ENCODE data around the gene CALN1.
"Not testable (repeated sequence)": the region's sequence is repeated elsewhere in the genome, so short reads cannot be mapped to it uniquely, and the experiment has no call there.

Gene CALN1

GRCh38 chr7:72408966-72409637 is 3.0 kb downstream of the CALN1 start:
- DNase-seq (ENCODE audit: low read depth) = no peak

- no peak for DNase-seq (ENCODE audit: low read depth)
These were observed 5.2 kb downstream of the CALN1 start for GRCh38 chr7:72406820-72407403.

- no peak for DNase-seq (ENCODE audit: low read depth)
These were observed 6.3 kb downstream of the CALN1 start for GRCh38 chr7:72405871-72406270.

- DNase-seq (ENCODE audit: low read depth) = no peak
These were observed 6.7 kb downstream of the CALN1 start for GRCh38 chr7:72405418-72405817.

GRCh38 chr7:72404743-72405142 is 7.4 kb downstream of the CALN1 start:
- no peak for DNase-seq (ENCODE audit: low read depth)

DNA sequence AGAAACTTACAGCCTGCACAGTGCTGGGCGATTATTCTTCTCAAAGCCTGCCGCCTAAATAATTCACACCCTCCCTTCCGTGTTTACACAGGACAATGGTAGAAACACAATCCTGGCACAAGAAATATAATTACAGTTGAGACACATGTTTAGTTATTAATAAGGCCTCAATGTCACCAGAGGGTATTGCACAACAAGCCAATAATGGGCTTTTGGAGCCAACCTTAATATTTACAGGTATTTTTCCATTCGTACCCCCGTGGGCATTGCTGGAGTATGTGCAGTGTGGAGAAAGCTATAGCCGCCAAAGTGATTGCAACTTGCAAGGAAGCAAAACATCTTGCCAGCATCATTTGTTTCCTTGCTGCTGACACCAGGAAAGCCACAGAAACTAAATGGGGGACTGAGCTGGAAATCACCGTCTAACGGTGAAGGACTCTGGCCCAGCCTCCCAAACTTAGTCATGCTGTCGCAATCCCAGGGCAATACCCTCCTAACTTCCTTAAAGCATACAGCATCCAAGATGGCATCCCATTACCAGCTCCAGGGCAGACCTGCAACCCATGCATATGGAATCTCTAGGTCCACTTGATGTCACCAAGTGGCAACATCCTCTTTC is 8.6 kb downstream of the CALN1 start:
- no peak for DNase-seq (ENCODE audit: low read depth)

DNA sequence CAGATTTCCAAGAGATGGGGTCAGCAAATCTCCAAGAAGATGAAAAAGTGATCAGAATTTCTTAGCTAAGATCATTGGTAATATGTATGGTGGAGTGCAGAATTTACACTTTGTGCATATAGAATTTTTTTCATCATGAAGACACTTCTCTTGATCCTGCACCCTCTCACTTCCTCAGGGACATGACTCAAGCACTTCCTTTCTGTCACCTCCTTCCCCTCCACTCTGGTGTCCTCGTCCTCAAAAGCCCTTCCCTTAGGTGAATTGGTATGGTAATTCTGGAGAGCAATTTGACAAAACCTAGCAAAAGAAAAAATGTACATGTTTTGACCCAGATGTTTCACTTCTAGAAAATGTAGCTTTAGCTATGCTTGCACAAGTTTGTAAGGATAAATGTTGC is 18.1 kb downstream of the CALN1 start:
- DNase-seq (ENCODE audit: low read depth) = no peak

GRCh38 chr7:72391821-72392377 is 20.2 kb downstream of the CALN1 start:
- DNase-seq (ENCODE audit: low read depth) = no peak

- no peak for DNase-seq (ENCODE audit: low read depth)
These were observed 26.0 kb downstream of the CALN1 start for GRCh38 chr7:72386118-72386517.

DNA sequence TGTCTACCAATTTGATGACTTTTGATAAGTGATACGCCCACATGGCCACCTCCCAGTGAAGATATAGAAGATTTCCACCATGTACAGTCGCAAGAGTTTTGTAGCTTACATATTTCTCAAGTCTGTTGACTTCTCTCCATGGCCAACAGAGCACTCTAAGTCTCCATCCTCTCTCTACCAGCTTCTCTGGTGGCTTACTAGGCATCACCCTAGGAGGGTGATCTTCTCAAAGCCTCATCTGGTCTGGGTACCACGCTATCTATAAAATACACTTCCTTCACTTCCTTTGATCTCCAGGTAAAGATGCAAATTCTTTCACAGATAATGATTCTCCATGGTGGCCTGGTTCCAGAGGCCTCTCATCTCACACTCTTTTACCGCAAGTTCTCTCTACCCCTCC is 49.9 kb downstream of the CALN1 start:
- no peak for DNase-seq (ENCODE audit: low read depth)

- no peak for DNase-seq (ENCODE audit: low read depth)
These were observed 66.9 kb downstream of the CALN1 start for GRCh38 chr7:72345208-72345727.

- DNase-seq (ENCODE audit: low read depth) = no peak
These were observed 68.1 kb downstream of the CALN1 start for GRCh38 chr7:72343991-72344390.

DNA sequence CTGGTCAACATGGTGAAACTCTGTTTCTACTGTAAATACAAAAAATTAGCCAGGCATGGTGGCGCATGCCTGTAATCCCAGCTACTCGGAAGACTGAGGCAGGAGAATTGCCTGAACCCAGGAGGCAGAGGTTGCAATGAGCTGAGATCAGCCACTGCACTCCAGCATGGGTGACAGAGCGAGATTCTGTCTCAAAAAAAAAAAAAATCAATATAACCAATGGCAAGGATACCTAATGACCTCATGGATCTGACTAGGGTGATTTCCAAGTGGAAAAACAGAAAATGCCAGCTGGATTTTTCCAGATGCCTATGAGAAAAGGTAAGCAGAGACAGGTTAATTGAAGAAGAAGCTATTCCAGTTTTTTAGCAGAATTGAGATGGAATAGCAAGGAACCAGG is 68.8 kb downstream of the CALN1 start:
- not testable (repeated sequence) for DNase-seq (ENCODE audit: low read depth)

- DNase-seq (ENCODE audit: low read depth) = no peak
These were observed 74.6 kb downstream of the CALN1 start for GRCh38 chr7:72337390-72338167.

DNA sequence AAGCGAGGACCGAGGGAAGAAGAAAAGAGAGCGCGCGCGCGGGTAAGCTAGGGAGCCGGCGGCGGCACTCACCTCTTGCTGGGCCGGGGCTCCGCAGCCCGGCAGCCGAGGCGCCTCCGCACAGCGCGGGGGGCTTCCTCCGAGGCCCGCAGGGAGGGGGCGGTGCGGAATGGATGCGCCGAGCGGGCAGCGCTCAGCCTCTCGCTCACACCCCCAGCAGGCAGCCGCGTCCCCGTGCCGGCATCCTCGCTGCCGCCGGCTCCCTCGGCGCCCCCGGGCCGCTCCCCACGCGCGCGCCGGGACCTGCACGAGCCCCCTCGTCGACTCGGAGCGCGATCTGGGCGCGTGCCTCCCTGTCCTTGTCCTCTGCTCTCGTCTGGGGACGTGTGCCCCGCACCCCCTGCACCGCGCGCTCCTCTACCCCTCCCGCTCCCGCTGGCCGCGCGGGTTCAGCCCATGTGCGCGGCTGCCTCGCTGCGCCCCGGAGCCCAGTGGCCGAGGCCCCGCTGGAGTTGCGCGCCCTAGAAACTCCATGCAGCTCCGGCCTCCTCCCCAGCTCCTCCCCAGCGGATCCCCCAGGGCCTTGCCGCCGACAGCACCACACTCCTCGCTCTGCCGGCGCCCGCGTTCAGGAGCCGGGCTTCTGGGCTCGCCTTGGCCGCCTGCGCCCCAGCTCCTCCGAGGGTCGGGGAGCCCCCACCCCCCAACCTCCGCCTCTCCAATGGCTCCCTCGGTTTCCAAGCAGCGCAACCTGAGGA is 75.3 kb downstream of the CALN1 start:
- DNase-seq (ENCODE audit: low read depth) = no peak

DNA sequence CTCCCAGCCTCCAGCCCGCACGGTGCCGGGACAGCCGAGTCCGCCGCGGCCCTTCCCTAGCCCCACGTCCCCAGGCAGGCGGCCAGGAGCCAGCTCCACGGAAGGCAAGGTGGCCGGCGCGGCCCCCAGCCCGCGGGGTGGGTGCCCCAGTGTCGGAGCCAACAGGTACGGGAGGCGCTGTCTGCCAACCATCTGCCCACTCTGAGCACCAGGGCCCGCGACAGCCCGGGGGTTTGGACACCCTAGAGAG is 75.8 kb downstream of the CALN1 start:
- DNase-seq (ENCODE audit: low read depth) = no peak

DNA sequence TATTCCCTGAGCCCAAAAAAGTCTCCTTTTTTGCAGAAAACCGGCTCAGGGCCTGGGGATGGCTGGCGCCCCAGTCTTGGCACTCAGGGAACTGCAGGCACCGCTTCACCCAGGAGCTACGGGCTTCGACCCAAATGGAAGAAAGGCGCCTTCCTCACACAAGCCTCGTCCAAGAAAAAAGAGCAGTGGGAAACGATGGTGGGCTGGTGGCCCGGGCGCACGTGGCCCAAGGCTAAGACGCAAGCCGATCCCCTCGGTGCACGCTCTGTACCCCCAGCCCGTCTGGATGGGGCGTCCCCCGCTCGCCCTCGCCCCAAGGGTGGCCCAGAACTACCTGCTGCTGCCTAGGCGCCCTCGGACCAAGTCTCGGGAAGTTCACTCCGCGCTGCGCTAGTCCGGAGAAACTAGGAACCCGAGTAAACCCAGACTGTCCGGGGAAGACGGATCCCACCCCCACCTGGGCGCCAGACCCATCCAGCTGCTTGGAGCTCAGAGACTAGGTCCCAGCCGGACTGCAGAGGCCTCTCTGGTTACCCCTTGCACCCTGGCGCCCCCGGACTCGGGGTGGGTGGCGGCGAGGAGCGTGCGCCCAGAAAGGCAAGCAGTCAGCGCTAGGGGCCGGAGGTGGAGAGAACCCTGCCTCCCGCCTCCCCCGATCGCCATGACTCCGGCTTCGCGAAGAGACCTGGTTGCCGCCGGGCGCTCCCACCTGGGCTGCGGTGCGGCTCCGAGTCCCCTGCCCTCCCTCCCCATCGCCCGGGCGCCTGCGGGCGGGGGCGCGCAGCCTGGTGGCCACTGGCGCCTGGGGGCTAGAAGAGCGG is 76.4 kb downstream of the CALN1 start:
- DNase-seq (ENCODE audit: low read depth) = no peak

GRCh38 chr7:72334698-72335097 is 77.4 kb downstream of the CALN1 start:
- no peak for DNase-seq (ENCODE audit: low read depth)

GRCh38 chr7:72334066-72334465 is 78.1 kb downstream of the CALN1 start:
- DNase-seq (ENCODE audit: low read depth) = no peak

DNA sequence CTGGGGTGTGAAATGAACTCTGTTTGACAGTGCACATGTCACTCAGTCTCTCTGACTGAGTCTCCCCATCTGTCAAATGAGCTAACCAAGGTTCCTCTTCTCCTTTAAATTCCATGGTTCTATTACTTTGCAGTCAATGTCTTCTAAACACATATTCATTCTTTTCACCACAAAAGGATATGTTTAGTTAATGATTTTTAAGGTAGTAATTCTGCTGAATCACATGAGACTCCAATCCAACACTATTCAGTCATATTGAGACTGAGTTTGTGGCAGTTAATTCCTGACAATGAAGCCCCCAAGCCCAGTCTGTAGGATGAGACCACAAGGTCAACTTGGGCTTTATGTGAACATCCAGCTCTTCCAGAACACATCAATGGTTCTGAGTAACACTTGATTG is 85.3 kb downstream of the CALN1 start:
- DNase-seq (ENCODE audit: low read depth) = no peak

DNA sequence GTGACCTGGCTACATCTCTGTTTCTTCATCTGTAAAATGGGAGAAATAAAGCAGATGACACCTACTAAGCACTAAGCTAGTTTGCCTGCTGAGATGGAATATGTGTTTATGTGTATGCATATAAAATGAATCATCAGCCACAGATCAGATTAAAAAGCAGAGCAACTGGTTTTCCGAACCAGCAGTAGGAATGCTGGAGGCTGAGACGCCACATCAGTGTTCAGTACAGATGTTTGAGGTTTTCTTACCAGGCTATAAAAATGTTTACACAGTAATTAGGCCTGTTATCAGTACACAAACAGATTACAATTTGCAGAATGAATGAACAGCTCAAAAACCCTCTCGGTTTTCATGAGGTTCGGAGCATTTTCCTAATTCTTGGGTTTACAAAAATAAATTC is 85.8 kb downstream of the CALN1 start:
- DNase-seq (ENCODE audit: low read depth) = no peak
